ENCODE measurements around the gene ALDOA. TPM values are rescaled to one million over a fixed set of nuclear protein-coding genes. Genes with fewer than 3 reads are reported as not detected.

Gene ALDOA
- total and polyA plus RNA-seq, 4 donors = 265 to 1,371 (median 962) TPM

- ATAC-seq (ENCODE audit: insufficient read depth, low FRiP score) (no peak), DNase-seq (no peak)
- Histone ChIP-seq H3K9me3 (ENCODE audit: control insufficient read depth in 4 of 4, insufficient read depth in 3 of 4, low read length in 3 of 4) (no peaks in the 10 kb centered on the region), H3K36me3 (ENCODE audit: control insufficient read depth in 4 of 4, insufficient read depth in 4 of 4, low read length in 4 of 4) (peaks cover 16 to 46% (median 33%) of the 10 kb centered on the region in 4 donors), H3K27ac (ENCODE audit: low read depth in 1 of 2, low read length in 1 of 2) (no peak overlapping the region), H3K9ac (ENCODE audit: insufficient read depth in 1 of 2, low read length in 2 of 2) (no peak overlapping the region), H3K4me1 (ENCODE audit: control insufficient read depth in 5 of 5, insufficient read depth in 5 of 5, low read length in 5 of 5) (peaks cover 5 to 22% (median 12%) of the 10 kb centered on the region in 5 donors), H3K27me3 (ENCODE audit: control insufficient read depth in 3 of 3, insufficient read depth in 3 of 3, low read length in 2 of 3) (no peaks in the 10 kb centered on the region), H3K4me3 (no peak overlapping the region)
- WGBS, 2 donors = 86 to 87% methylated on average over 9 of the region's 9 CpGs
- TF ChIP-seq CTCF (IDR thresholded peaks at IDR 0.05; ENCODE audit: control extremely low read depth, extremely low read depth) = no peak
Observed at GRCh38 chr16:30068333-30068732, 2.8 kb downstream of the ALDOA start.

- Histone ChIP-seq H3K27me3 (ENCODE audit: control insufficient read depth in 3 of 3, insufficient read depth in 3 of 3, low read length in 2 of 3) (no peaks in the 10 kb centered on the region), H3K9ac (ENCODE audit: insufficient read depth in 1 of 2, low read length in 2 of 2) (no peak overlapping the region), H3K4me3 (no peak overlapping the region), H3K36me3 (ENCODE audit: control insufficient read depth in 4 of 4, insufficient read depth in 4 of 4, low read length in 4 of 4) (peaks cover 16 to 46% (median 33%) of the 10 kb centered on the region in 4 donors), H3K9me3 (ENCODE audit: control insufficient read depth in 4 of 4, insufficient read depth in 3 of 4, low read length in 3 of 4) (no peaks in the 10 kb centered on the region), H3K27ac (ENCODE audit: low read depth in 1 of 2, low read length in 1 of 2) (no peak overlapping the region), H3K4me1 (ENCODE audit: control insufficient read depth in 5 of 5, insufficient read depth in 5 of 5, low read length in 5 of 5) (peaks cover 0 to 16% (median 12%) of the 10 kb centered on the region in 5 donors)
- ATAC-seq (ENCODE audit: insufficient read depth, low FRiP score) = no peak
- WGBS, 2 donors = 85 to 86% methylated on average over 17 of the region's 17 CpGs
- no peak for DNase-seq
- peak; percentile 5 for TF ChIP-seq CTCF (IDR thresholded peaks at IDR 0.05; ENCODE audit: control extremely low read depth, extremely low read depth)
Observed at GRCh38 chr16:30068750-30069610, 3.4 kb downstream of the ALDOA start.

GRCh38 chr16:30069611-30070462, 4.3 kb downstream of the ALDOA start:
- ATAC-seq (ENCODE audit: insufficient read depth, low FRiP score) (no peak), DNase-seq (no peak)
- no peak for TF ChIP-seq CTCF (IDR thresholded peaks at IDR 0.05; ENCODE audit: control extremely low read depth, extremely low read depth)
- H3K9ac ChIP-seq (ENCODE audit: insufficient read depth in 1 of 2, low read length in 2 of 2) = no peak overlapping the region
- H3K4me3 ChIP-seq = no peak overlapping the region
- peak overlapping the region in 1 of 2 donors; percentile 9 for H3K27ac ChIP-seq (ENCODE audit: low read depth in 1 of 2, low read length in 1 of 2)
- H3K9me3 ChIP-seq (ENCODE audit: control insufficient read depth in 4 of 4, insufficient read depth in 3 of 4, low read length in 3 of 4) = no peaks in the 10 kb centered on the region
- H3K27me3 ChIP-seq (ENCODE audit: control insufficient read depth in 3 of 3, insufficient read depth in 3 of 3, low read length in 2 of 3) = no peaks in the 10 kb centered on the region
- peaks cover 16 to 46% (median 33%) of the 10 kb centered on the region in 4 donors for H3K36me3 ChIP-seq (ENCODE audit: control insufficient read depth in 4 of 4, insufficient read depth in 4 of 4, low read length in 4 of 4)
- 78 to 82% methylated on average over 31 of the region's 31 CpGs for WGBS, 2 donors
- H3K4me1 ChIP-seq (ENCODE audit: control insufficient read depth in 5 of 5, insufficient read depth in 5 of 5, low read length in 5 of 5) = peaks cover 0 to 14% (median 12%) of the 10 kb centered on the region in 5 donors
